Thyroid gland (tissue), 4 donors: ENCODE measurements around the gene AMBP. TPM values are rescaled to one million over a fixed set of nuclear protein-coding genes. Genes with fewer than 3 reads are reported as not detected.

Experiments
- DNase-seq, 2 donors: peaks; one replicate each; pipeline ENCODE4 v3.0.0-alpha.2; 2019
- H3K27ac ChIP-seq, 3 donors: fragments of 200-600 bp; sonication (generic); 1 replicate in 2 of 3; 2 replicates in 1 of 3; pipeline ENCODE4 v1.5.1; 2016 to 2019; ENCODE audit warnings: mild to moderate bottlenecking in 1 of 3, moderate library complexity in 1 of 3
- H3K27me3 ChIP-seq: fragments of 200-600 bp; sonication (generic); one replicate; pipeline ENCODE4 v1.5.1; 2019
- H3K36me3 ChIP-seq, 2 donors: fragments of 200-600 bp; sonication (generic); one replicate each; pipeline ENCODE4 v1.5.1; 2016 to 2019
- H3K4me1 ChIP-seq, 2 donors: fragments of 200-600 bp; sonication (generic); one replicate each; pipeline ENCODE4 v1.5.1; 2017 to 2019
- H3K4me3 ChIP-seq, 3 donors: fragments of 200-600 bp; sonication (generic); replicated peaks in 1 of 3; 1 replicate in 2 of 3; 2 replicates in 1 of 3; pipeline ENCODE4 v1.5.1; 2016; ENCODE audit warnings: mild to moderate bottlenecking in 1 of 3
- H3K9me3 ChIP-seq: fragments of 200-600 bp; sonication (generic); one replicate; pipeline ENCODE4 v1.5.1; 2017
- POLR2A ChIP-seq, 2 donors: fragments of 450-650 bp; IDR thresholded peaks; one replicate each; pipeline ENCODE4 v1.6.1; 2017; ENCODE audit warnings: antibody characterized with exemption in 2 of 2, mild to moderate bottlenecking in 2 of 2, moderate library complexity in 1 of 2
- WGBS, 2 donors: methylation state at CpG; one replicate each; pipeline ENCODE4 v1.1.5; 2017; 5-methylcytosine and 5-hydroxymethylcytosine counted together
- intact Hi-C: fragments of 100-400 bp; cut with DNase I; formaldehyde crosslinking; loops from one replicate; pipeline ENCODE4 v1.15.1; 2023
- total RNA-seq, 4 donors: library from RNA; depleted of rRNA; stranded (reverse); fragments of >200 nt; gene quantifications; one replicate each; pipeline ENCODE4 v1.2.3, GENCODE V29; 2016
- TF ChIP-seq, protein P1 (sequence below), 6 experiments: fragments of 200-600 bp in 3 of 6; fragments of 450-650 bp in 3 of 6; sonication (generic) in 3 of 6; IDR thresholded peaks; one replicate each; pipeline ENCODE4 v1.5.1; 2016 to 2019; ENCODE audit warnings: antibody characterized with exemption in 6 of 6, mild to moderate bottlenecking in 2 of 6, inconsistent platforms in 1 of 6, moderate library complexity in 1 of 6

The AMBP gene
- total RNA-seq, 4 donors from 2014 or later, result 0.83 to 4.2 (median 2.1) TPM; not detected in 1

DNA sequence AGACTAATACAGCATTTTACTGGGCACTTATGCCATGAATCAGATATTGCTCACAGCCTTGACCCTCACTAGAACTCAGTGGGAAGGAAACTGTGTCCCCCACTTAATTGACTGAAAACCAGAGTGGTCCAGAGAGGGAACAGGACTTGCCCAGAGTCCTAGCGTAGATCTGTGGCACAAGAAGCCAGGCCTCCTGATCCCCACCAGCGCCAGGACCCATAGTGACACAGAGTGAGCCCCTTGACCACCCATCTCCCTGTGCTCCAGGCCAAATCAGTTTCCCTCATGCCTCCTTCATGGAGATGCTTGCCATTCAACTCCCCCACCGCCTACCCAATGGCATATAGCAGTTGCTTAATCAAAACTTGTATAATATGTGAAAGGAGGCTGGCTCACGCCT lies 12.7 kb upstream of the AMBP start:
- TF ChIP-seq, protein P1, sequence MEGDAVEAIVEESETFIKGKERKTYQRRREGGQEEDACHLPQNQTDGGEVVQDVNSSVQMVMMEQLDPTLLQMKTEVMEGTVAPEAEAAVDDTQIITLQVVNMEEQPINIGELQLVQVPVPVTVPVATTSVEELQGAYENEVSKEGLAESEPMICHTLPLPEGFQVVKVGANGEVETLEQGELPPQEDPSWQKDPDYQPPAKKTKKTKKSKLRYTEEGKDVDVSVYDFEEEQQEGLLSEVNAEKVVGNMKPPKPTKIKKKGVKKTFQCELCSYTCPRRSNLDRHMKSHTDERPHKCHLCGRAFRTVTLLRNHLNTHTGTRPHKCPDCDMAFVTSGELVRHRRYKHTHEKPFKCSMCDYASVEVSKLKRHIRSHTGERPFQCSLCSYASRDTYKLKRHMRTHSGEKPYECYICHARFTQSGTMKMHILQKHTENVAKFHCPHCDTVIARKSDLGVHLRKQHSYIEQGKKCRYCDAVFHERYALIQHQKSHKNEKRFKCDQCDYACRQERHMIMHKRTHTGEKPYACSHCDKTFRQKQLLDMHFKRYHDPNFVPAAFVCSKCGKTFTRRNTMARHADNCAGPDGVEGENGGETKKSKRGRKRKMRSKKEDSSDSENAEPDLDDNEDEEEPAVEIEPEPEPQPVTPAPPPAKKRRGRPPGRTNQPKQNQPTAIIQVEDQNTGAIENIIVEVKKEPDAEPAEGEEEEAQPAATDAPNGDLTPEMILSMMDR (IDR thresholded peaks at IDR 0.05), result no peak
- no peak for TF ChIP-seq POLR2A (IDR thresholded peaks at IDR 0.05)
- Histone ChIP-seq H3K27ac (no peak overlapping the region), H3K9me3 (no peaks in the 10 kb centered on the region), H3K27me3 (no peaks in the 10 kb centered on the region), H3K4me1 (no peaks in the 10 kb centered on the region), H3K4me3 (no peak overlapping the region), H3K36me3 (peaks cover 0 to 4% of the 10 kb centered on the region in 2 donors)
- intact Hi-C loops, result loop anchor here (5.0 kb wide), 1 partner anchor 197 kb away; no protein-coding TSS in a partner anchor
- 90 to 96% methylated on average over 4 of the region's 4 CpGs for WGBS, 2 donors
- no peak for DNase-seq

DNA sequence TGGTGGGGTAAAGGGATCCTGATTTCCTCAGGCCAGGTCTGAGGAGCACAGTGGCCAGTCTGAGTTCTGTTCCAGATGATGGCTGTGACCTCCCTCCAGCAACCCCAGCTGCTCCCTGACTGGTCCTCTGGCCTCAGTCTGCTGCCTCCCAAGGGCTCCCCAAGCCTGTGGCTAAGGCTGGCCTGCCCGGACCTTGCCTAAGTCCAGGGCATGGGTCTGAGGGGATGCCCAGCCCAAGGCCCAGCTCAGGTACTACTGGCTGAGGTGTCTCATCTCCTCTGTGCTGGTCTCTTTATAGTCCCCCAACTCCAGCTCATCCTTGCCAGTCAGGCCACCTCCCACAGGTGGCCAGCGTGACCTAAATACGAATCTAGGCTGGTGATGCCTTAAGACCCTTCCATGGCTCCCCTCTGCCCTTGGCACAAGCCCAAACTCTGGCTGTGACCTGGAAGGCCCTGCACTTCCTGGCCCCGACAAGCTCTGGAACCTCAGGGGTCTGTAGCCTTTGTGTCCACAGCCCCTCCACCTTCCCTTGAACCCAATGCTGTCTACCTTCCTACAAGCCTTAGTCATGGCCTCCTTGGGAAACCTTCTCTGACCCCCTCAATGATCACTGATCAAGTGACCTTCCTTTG lies 11.2 kb upstream of the AMBP start:
- TF ChIP-seq, protein P1 (IDR thresholded peaks at IDR 0.05), result no peak
- TF ChIP-seq POLR2A (IDR thresholded peaks at IDR 0.05), result no peak
- Histone ChIP-seq H3K9me3 (no peaks in the 10 kb centered on the region), H3K4me3 (no peak overlapping the region), H3K27me3 (no peaks in the 10 kb centered on the region), H3K36me3 (no peaks in the 10 kb centered on the region), H3K27ac (no peak overlapping the region), H3K4me1 (no peaks in the 10 kb centered on the region)
- intact Hi-C loops, result no loop called here
- WGBS, 2 donors, result 90 to 94% methylated on average over 4 of the region's 4 CpGs
- DNase-seq, result no peak

DNA sequence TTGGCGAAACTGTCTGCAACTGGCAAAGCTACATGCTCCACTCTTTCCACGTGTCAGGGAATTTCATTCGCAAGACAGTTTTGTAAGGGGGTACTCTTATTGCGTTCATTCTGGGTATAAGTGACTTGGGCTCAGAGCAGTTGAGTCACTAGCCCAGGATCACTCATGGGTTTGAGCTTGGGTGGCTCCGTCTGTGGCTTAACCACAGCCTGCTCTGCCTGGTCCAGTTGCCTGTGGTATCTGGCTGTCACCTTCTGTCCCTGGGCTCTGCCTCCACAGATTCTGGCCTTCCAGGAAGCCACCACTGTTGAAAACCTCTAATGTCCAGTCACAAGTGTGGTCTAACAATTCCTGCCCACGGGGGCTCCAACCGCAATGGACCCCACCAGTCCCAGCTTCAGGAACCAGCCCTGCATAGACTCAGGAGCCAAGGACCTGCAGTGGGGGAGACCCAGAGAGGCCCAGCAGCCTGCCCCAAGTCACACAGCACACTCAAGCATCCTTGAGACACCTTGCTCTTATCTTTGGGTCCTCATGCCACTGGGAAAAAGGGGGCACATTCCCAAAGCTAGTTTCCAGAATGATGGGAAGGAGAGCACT lies 10.6 kb upstream of the AMBP start:
- intact Hi-C loops, result no loop called here
- no peak for DNase-seq
- no peaks in the 10 kb centered on the region for H3K4me1 ChIP-seq
- H3K9me3 ChIP-seq, result no peaks in the 10 kb centered on the region
- 90 to 93% methylated on average over 5 to 7 of the region's 7 CpGs for WGBS, 2 donors
- H3K27me3 ChIP-seq, result no peaks in the 10 kb centered on the region
- no peak overlapping the region for H3K27ac ChIP-seq
- TF ChIP-seq, protein P1 (IDR thresholded peaks at IDR 0.05), result no peak
- no peak for TF ChIP-seq POLR2A (IDR thresholded peaks at IDR 0.05)
- H3K4me3 ChIP-seq, result no peak overlapping the region
- no peaks in the 10 kb centered on the region for H3K36me3 ChIP-seq

DNA sequence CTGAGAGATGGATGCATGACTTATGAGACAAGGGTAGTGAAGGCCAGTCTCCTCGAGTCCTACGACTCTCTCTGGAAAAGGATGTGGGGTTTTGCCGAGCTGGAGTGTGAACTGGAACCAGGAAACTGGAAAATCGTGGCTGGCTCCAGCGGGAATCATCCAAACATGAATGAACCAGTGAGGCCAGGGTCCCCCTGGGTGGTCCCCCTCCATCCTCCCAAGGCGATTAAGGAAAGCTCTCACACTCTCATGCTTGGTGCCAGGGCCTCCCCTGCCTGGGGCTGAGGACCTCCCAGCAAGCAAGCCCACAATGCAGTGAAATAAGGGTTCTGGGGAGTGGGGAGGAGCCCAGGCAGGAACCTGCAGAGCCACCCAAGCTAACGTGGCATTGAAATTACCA lies 9.6 kb upstream of the AMBP start:
- Histone ChIP-seq H3K27me3 (no peaks in the 10 kb centered on the region), H3K4me3 (no peak overlapping the region), H3K9me3 (no peaks in the 10 kb centered on the region), H3K36me3 (no peaks in the 10 kb centered on the region), H3K4me1 (no peaks in the 10 kb centered on the region), H3K27ac (no peak overlapping the region)
- DNase-seq, result no peak
- WGBS, 2 donors, result 67 to 75% methylated on average over 7 of the region's 7 CpGs
- intact Hi-C loops, result no loop called here
- TF ChIP-seq POLR2A (IDR thresholded peaks at IDR 0.05), result no peak
- TF ChIP-seq, protein P1 (IDR thresholded peaks at IDR 0.05), result no peak

DNA sequence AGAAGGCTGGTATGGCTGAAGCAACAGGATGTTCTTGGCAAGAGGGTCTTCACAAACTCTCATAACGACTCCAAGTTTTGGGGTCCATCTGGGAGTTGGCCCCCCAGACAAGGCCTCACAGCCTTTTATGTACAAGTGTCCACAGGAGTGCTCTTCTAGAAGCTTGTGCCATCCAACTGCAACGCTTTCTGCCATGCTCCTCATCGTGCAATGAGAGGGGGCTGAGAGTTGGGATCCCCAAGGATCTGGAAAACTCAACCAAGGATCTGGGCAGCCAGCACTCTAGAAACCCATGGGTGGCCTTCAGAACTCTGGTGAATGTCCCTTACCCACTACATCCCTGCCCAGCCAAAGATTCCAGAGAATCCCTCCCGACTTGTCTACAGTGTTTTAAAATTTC lies 8.5 kb upstream of the AMBP start:
- Histone ChIP-seq H3K27ac (no peak overlapping the region), H3K27me3 (no peaks in the 10 kb centered on the region), H3K4me1 (no peaks in the 10 kb centered on the region), H3K4me3 (no peak overlapping the region), H3K36me3 (no peaks in the 10 kb centered on the region), H3K9me3 (no peaks in the 10 kb centered on the region)
- 83 to 90% methylated on average over 4 of the region's 4 CpGs for WGBS, 2 donors
- DNase-seq, result no peak
- TF ChIP-seq, protein P1 (IDR thresholded peaks at IDR 0.05), result no peak
- no peak for TF ChIP-seq POLR2A (IDR thresholded peaks at IDR 0.05)
- intact Hi-C loops, result no loop called here
